Measurements from ENCODE around the gene PAX8. TPM values are rescaled to one million over a fixed set of nuclear protein-coding genes. Genes with fewer than 3 reads are reported as not detected.
"Not testable (repeated sequence)": the region's sequence is repeated elsewhere in the genome, so short reads cannot be mapped to it uniquely, and the experiment has no call there.

The PAX8 gene
- total RNA-seq, 4 donors from 2014 or later: 2.8 to 23.9 (median 6.0) TPM

- Histone ChIP-seq H3K9me3 (no peaks in the 10 kb centered on the region), H3K4me3 (no peak overlapping the region), H3K27me3 (no peaks in the 10 kb centered on the region), H3K36me3 (no peaks in the 10 kb centered on the region), H3K4me1 (no peaks in the 10 kb centered on the region), H3K27ac (no peak overlapping the region)
- TF ChIP-seq, protein P1, sequence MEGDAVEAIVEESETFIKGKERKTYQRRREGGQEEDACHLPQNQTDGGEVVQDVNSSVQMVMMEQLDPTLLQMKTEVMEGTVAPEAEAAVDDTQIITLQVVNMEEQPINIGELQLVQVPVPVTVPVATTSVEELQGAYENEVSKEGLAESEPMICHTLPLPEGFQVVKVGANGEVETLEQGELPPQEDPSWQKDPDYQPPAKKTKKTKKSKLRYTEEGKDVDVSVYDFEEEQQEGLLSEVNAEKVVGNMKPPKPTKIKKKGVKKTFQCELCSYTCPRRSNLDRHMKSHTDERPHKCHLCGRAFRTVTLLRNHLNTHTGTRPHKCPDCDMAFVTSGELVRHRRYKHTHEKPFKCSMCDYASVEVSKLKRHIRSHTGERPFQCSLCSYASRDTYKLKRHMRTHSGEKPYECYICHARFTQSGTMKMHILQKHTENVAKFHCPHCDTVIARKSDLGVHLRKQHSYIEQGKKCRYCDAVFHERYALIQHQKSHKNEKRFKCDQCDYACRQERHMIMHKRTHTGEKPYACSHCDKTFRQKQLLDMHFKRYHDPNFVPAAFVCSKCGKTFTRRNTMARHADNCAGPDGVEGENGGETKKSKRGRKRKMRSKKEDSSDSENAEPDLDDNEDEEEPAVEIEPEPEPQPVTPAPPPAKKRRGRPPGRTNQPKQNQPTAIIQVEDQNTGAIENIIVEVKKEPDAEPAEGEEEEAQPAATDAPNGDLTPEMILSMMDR (IDR thresholded peaks at IDR 0.05): no peak
- no peak for TF ChIP-seq POLR2A (IDR thresholded peaks at IDR 0.05)
- no peak for DNase-seq
- intact Hi-C loops (cut with DNase I; ENCODE audit: low total_unique reads): no loop called here
Measured at GRCh38 chr2:113316085-113316484, 37.4 kb upstream of the PAX8 start.

GRCh38 chr2:113314663-113315062 is 35.9 kb upstream of the PAX8 start:
- H3K9me3 ChIP-seq; H3K4me3 ChIP-seq; H3K4me1 ChIP-seq; H3K27me3 ChIP-seq; DNase-seq; H3K27ac ChIP-seq; H3K36me3 ChIP-seq; intact Hi-C loops (cut with DNase I; ENCODE audit: low total_unique reads): not testable (repeated sequence)

- DNase-seq; H3K27me3 ChIP-seq; intact Hi-C loops (cut with DNase I; ENCODE audit: low total_unique reads): not testable (repeated sequence)
Measured at GRCh38 chr2:113314176-113314575, 35.5 kb upstream of the PAX8 start.

GRCh38 chr2:113311781-113312180 is 33.1 kb upstream of the PAX8 start:
- H3K27me3 ChIP-seq; H3K4me1 ChIP-seq; H3K9me3 ChIP-seq; H3K36me3 ChIP-seq; H3K27ac ChIP-seq; DNase-seq; intact Hi-C loops (cut with DNase I; ENCODE audit: low total_unique reads); H3K4me3 ChIP-seq: not testable (repeated sequence)

More at GRCh38 chr2:113314176-113314575, 35.5 kb upstream of the PAX8 start:
- not testable (repeated sequence) for H3K36me3 ChIP-seq, H3K4me3 ChIP-seq, H3K4me1 ChIP-seq, H3K9me3 ChIP-seq, H3K27ac ChIP-seq

GRCh38 chr2:113311191-113311590 is 32.5 kb upstream of the PAX8 start:
- intact Hi-C loops (cut with DNase I; ENCODE audit: low total_unique reads); DNase-seq: not testable (repeated sequence)

GRCh38 chr2:113309655-113310387 is 31.1 kb upstream of the PAX8 start:
- H3K27me3 ChIP-seq: no peaks in the 10 kb centered on the region
- H3K36me3 ChIP-seq: no peaks in the 10 kb centered on the region
- H3K27ac ChIP-seq: no peak overlapping the region
- intact Hi-C loops (cut with DNase I; ENCODE audit: low total_unique reads): no loop called here
- no peaks in the 10 kb centered on the region for H3K9me3 ChIP-seq
- no peaks in the 10 kb centered on the region for H3K4me1 ChIP-seq
- TF ChIP-seq, protein P1 (IDR thresholded peaks at IDR 0.05): no peak
- no peak for TF ChIP-seq POLR2A (IDR thresholded peaks at IDR 0.05)
- no peak overlapping the region for H3K4me3 ChIP-seq
- no peak for DNase-seq

More at GRCh38 chr2:113311191-113311590, 32.5 kb upstream of the PAX8 start:
- not testable (repeated sequence) for H3K27ac ChIP-seq, H3K9me3 ChIP-seq, H3K27me3 ChIP-seq, H3K4me3 ChIP-seq, H3K36me3 ChIP-seq, H3K4me1 ChIP-seq

DNA sequence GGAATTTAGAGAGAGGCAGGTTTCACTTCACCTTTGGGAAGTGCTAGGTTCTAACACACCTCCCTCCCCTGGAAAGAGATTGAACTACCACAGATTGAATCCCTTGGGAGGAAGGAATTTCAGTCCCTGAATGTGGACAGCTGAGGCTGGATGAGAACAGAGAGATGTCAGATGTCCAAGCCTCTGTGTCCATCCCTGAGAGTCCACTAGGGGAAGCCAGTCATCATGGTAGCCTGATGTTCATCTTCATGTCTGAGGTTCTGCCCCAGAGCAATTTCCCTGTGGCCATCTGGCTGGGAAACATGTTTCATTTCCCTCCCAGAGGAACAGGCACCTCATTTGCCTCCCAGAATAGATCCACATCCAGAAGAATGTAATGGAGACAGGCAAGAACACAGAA is 30.1 kb upstream of the PAX8 start:
- DNase-seq; H3K4me3 ChIP-seq; H3K36me3 ChIP-seq; H3K27me3 ChIP-seq; H3K27ac ChIP-seq; H3K9me3 ChIP-seq; intact Hi-C loops (cut with DNase I; ENCODE audit: low total_unique reads); H3K4me1 ChIP-seq: not testable (repeated sequence)

DNA sequence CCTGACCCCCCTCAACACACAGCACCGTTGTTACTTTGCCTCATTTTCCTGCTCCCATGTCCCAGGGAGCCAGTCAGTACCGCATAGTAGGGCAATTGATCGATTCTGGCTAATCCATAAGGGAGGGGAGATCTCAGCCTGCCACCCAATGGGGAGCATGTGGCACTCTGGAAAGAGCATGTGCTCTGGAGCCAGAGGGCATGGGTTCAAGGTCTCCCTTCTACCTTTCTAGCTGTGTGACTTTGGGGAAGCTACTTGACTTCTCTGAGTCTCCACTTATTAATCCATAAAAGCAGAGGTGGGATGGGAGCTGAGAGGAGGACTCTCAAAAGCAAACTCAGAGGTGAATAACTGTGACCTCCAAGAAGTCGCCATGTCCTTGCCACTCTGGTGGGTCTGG is 27.5 kb upstream of the PAX8 start:
- H3K27ac ChIP-seq; H3K27me3 ChIP-seq; intact Hi-C loops (cut with DNase I; ENCODE audit: low total_unique reads); H3K4me3 ChIP-seq; H3K9me3 ChIP-seq; DNase-seq; H3K36me3 ChIP-seq; H3K4me1 ChIP-seq: not testable (repeated sequence)

DNA sequence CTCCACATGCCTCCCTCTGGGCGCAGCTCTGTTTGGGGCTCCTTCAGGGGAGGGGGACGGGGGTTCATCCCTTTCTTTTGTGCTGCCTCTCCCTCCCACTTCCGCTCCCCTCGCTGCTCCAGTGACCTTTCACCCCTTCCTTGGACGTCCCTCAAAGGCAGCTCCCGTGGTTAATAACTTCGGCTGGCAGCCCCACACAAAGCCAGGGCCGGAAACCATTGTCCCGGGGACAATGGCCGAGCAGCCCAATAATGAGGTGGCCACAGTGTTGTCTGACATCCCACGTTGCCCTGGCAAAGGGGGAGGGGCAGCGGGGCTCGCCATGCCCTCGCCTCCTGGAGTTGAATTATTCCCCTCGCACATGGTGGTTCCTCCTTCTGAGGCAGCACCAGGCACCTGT is 27.0 kb upstream of the PAX8 start:
- intact Hi-C loops (cut with DNase I; ENCODE audit: low total_unique reads); H3K27ac ChIP-seq; H3K4me3 ChIP-seq; H3K27me3 ChIP-seq; H3K9me3 ChIP-seq; DNase-seq; H3K36me3 ChIP-seq; H3K4me1 ChIP-seq: not testable (repeated sequence)
